Measurements from ENCODE around the gene CALHM1.

DNA sequence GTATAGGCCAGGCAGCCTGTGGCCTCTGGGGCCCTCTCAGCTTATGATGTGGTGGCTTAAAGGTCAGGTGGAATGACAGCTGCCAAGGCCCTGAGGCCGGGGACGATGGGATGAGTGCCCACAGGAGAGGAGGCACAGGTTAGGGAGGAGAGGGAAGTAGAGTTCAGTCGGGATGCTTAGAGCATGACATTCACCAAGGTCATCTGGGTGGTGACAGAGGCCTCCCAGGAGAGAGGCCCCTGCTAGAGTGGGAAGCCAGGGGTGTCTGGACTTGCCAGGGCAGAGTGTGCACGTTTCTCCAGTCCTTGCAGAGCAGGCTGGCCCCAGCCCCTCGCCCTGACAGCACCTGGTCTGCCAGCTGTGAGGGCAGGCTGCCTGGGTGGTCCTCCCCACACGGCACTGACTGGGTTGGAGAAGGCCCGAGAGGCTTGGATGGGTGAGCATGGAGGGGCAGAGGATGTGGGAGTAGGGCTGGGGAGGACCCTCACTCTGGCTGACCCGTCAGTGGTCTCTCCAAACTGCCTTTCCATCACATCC, 1.5 kb downstream of the CALHM1 start:
- TF ChIP-seq, protein P1, sequence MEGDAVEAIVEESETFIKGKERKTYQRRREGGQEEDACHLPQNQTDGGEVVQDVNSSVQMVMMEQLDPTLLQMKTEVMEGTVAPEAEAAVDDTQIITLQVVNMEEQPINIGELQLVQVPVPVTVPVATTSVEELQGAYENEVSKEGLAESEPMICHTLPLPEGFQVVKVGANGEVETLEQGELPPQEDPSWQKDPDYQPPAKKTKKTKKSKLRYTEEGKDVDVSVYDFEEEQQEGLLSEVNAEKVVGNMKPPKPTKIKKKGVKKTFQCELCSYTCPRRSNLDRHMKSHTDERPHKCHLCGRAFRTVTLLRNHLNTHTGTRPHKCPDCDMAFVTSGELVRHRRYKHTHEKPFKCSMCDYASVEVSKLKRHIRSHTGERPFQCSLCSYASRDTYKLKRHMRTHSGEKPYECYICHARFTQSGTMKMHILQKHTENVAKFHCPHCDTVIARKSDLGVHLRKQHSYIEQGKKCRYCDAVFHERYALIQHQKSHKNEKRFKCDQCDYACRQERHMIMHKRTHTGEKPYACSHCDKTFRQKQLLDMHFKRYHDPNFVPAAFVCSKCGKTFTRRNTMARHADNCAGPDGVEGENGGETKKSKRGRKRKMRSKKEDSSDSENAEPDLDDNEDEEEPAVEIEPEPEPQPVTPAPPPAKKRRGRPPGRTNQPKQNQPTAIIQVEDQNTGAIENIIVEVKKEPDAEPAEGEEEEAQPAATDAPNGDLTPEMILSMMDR (IDR thresholded peaks at IDR 0.05; ENCODE audit: borderline replicate concordance, extremely low read depth, low read length, poor library complexity, severe bottlenecking), result no peak
- TF ChIP-seq EZH2 (IDR thresholded peaks at IDR 0.05; ENCODE audit: borderline replicate concordance, low read depth, low read length, severe bottlenecking), result no peak

Data from DND-41 (cell line).